HCT116 (cell line): Measurements from ENCODE around the gene ESYT1. TPM values are rescaled to one million over a fixed set of nuclear protein-coding genes. Genes with fewer than 3 reads are reported as not detected.

Experiments
- ATAC-seq: fragments of 200-7000 bp; cut with Tn5 transposase; 2 replicates; pipeline ENCODE4 v1.9.1; 2020; ENCODE audit warnings: mild to moderate bottlenecking, moderate library complexity
- BruUV-seq: library from RNA; stranded (reverse); fragments of 400-500 nt; replicated peaks from 2 replicates; lab custom pipeline; 2021; lab: Mats Ljungman, UMichigan
- CTCF ChIA-PET: fragments of 300-600 bp; sonication (Branson Sonifier 250); formaldehyde crosslinking; loops from one replicate; lab custom pipeline; 2021; ENCODE audit warnings: antibody characterized with exemption; lab: Charles Lee
- POLR2A ChIA-PET: fragments of 300-600, 350-600 bp; sonication (Branson Sonifier 250); formaldehyde crosslinking; loops from one replicate; lab custom pipeline; 2021; ENCODE audit warnings: antibody characterized with exemption; lab: Charles Lee
- RAD21 ChIA-PET, 2 experiments: fragments of 300-600 bp; sonication (Branson Sonifier 250); formaldehyde crosslinking; loops; one replicate each; lab custom pipeline; 2023; ENCODE audit warnings: low total read pairs in 2 of 2; ENCODE audit not compliant: uncharacterized antibody in 2 of 2, unreplicated experiment in 2 of 2, low non-redundant PET in 1 of 2; lab: Charles Lee
- DNase-seq: peaks from one replicate; pipeline ENCODE4 v3.0.0-alpha.2; 2010; ENCODE audit warnings: low read depth, low spot score
- H2AFZ ChIP-seq: fragments of 200-600 bp; shearing (Covaris generic), sonication (generic); 2 replicates; pipeline ENCODE4 v1.6.1; 2017; ENCODE audit warnings: low read depth, mixed run types, mixed read lengths, antibody characterized with exemption, low read length; ENCODE audit not compliant: poor library complexity, severe bottlenecking
- H3K27ac ChIP-seq: 2 replicates; pipeline ENCODE4 v1.5.1; 2012; ENCODE audit warnings: low read depth, low read length
- H3K27me3 ChIP-seq: fragments of 200-600 bp; sonication (generic); 2 replicates; pipeline ENCODE4 v1.6.1; 2016; ENCODE audit warnings: mixed run types, low read length, mixed read lengths; ENCODE audit not compliant: insufficient read depth
- H3K36me3 ChIP-seq, 2 experiments: fragments of 200-500 bp in 1 of 2; fragments of 200-600 bp in 1 of 2; sonication (Bioruptor generic) in 1 of 2; sonication (generic) in 1 of 2; 2 replicates each; pipeline versions ENCODE4 v1.5.1 to v1.6.1; 2014 to 2016; ENCODE audit warnings: low read length in 2 of 2, inconsistent platforms in 1 of 2, mixed read lengths in 1 of 2, mixed run types in 1 of 2; ENCODE audit not compliant: insufficient read depth in 2 of 2, control insufficient read depth in 1 of 2
- H3K4me1 ChIP-seq, 2 experiments: fragments of 200-600 bp in 1 of 2; sonication (generic) in 1 of 2; 2 replicates each; pipeline versions ENCODE4 v1.5.1 to v1.6.1; 2012 to 2017; ENCODE audit warnings: low read length in 2 of 2, inconsistent platforms in 1 of 2, mild to moderate bottlenecking in 1 of 2, mixed read lengths in 1 of 2, mixed run types in 1 of 2, moderate library complexity in 1 of 2; ENCODE audit not compliant: insufficient read depth in 2 of 2, control insufficient read depth in 1 of 2
- H3K4me2 ChIP-seq: fragments of 200-600 bp; sonication (generic); 2 replicates; pipeline ENCODE4 v1.6.1; 2017; ENCODE audit warnings: mixed run types, low read length, mixed read lengths
- H3K4me3 ChIP-seq, 2 experiments: fragments of 200-600 bp in 1 of 2; sonication (generic) in 1 of 2; replicated peaks in 1 of 2; 2 replicates each; pipeline ENCODE4 v1.5.1; 2011 to 2016; ENCODE audit warnings: low read length in 2 of 2, control low read depth in 1 of 2, low read depth in 1 of 2, mild to moderate bottlenecking in 1 of 2, mixed read lengths in 1 of 2, mixed run types in 1 of 2
- H3K79me2 ChIP-seq: fragments of 200-600 bp; sonication (generic); 2 replicates; pipeline ENCODE4 v1.6.1; 2017; ENCODE audit warnings: mild to moderate bottlenecking, mixed run types, low read length, moderate library complexity, mixed read lengths; ENCODE audit not compliant: insufficient read depth
- H3K9ac ChIP-seq: fragments of 200-600 bp; sonication (generic); 2 replicates; pipeline ENCODE4 v1.6.1; 2016; ENCODE audit warnings: low read length, mixed read lengths
- H3K9me2 ChIP-seq: fragments of 200-600 bp; sonication (generic), shearing (Covaris generic); 2 replicates; pipeline ENCODE4 v1.6.1; 2017; ENCODE audit warnings: mixed run types, mild to moderate bottlenecking, moderate library complexity; ENCODE audit not compliant: insufficient read depth
- H3K9me3 ChIP-seq, 2 experiments: fragments of 200-500 bp in 1 of 2; fragments of 200-600 bp in 1 of 2; sonication (Bioruptor generic) in 1 of 2; sonication (generic) in 1 of 2; 2 replicates each; pipeline ENCODE4 v1.6.1; 2014 to 2017; ENCODE audit warnings: low read length in 2 of 2, mixed read lengths in 2 of 2, inconsistent platforms in 1 of 2, low read depth in 1 of 2, mild to moderate bottlenecking in 1 of 2, mixed run types in 1 of 2, moderate library complexity in 1 of 2; ENCODE audit not compliant: control insufficient read depth in 1 of 2, insufficient read depth in 1 of 2
- H4K20me1 ChIP-seq: fragments of 200-600 bp; sonication (generic), shearing (Covaris generic); 2 replicates; pipeline ENCODE4 v1.6.1; 2017; ENCODE audit warnings: mixed run types, mild to moderate bottlenecking, moderate library complexity; ENCODE audit not compliant: insufficient read depth
- ATF3 ChIP-seq: IDR thresholded peaks from 2 replicates; pipeline ENCODE4 v1.6.1; 2012
- CBX3 ChIP-seq: IDR thresholded peaks from 2 replicates; pipeline ENCODE4 v1.6.1; 2012; ENCODE audit warnings: low read depth
- EZH2 ChIP-seq: fragments of 200-600 bp; sonication (generic); IDR thresholded peaks from 2 replicates; pipeline ENCODE4 v1.6.1; 2017; ENCODE audit warnings: antibody characterized with exemption, mixed run types
- POLR2A ChIP-seq: IDR thresholded peaks from 2 replicates; pipeline ENCODE4 v1.7.0; 2011; ENCODE audit warnings: borderline replicate concordance; ENCODE audit not compliant: insufficient read depth, insufficient read length; ENCODE audit errors: extremely low read depth
- POLR2AphosphoS5 ChIP-seq: IDR thresholded peaks from 2 replicates; pipeline ENCODE4 v1.6.1; 2011; ENCODE audit warnings: mild to moderate bottlenecking, low read depth, low read length, moderate library complexity
- RAD21 ChIP-seq: IDR thresholded peaks from 2 replicates; pipeline ENCODE4 v1.6.1; 2012; ENCODE audit warnings: low read depth, mild to moderate bottlenecking
- REST ChIP-seq: IDR thresholded peaks from 2 replicates; pipeline ENCODE4 v1.6.1; 2012; ENCODE audit warnings: low read depth
- SIN3A ChIP-seq: IDR thresholded peaks from 2 replicates; pipeline ENCODE4 v1.6.1; 2012; ENCODE audit warnings: low read depth
- YY1 ChIP-seq: IDR thresholded peaks from 2 replicates; pipeline ENCODE4 v1.6.1; 2011; ENCODE audit warnings: low read length, low read depth, moderate library complexity, mild to moderate bottlenecking; ENCODE audit not compliant: insufficient replicate concordance; ENCODE audit errors: extremely low read depth
- ZBTB33 ChIP-seq: IDR thresholded peaks from 2 replicates; pipeline ENCODE4 v1.6.1; 2011; ENCODE audit warnings: mild to moderate bottlenecking, low read length, moderate library complexity; ENCODE audit not compliant: insufficient replicate concordance; ENCODE audit errors: extremely low read depth
- intact Hi-C: fragments of 100-400 bp; cut with micrococcal nuclease; formaldehyde crosslinking; loops from 2 replicates; pipeline ENCODE4 v1.10.0; 2022
- total RNA-seq: library from RNA; stranded (reverse); gene quantifications from one replicate; pipeline ENCODE4 v1.2.1, GENCODE V29; 2021; ENCODE audit not compliant: unreplicated experiment

The ESYT1 gene
- total RNA-seq, 1 experiment from 2014 or later = 80.9 TPM

- ChIA-PET POLR2A (interaction anchor here (1.4 kb wide), 1 partner anchor 17 kb away, joined by 3 read pairs; the partner anchor contains the start of gene ZC3H10), CTCF (interaction anchor here (0.7 kb wide), 1 partner anchor 17 kb away, joined by 4 read pairs; no protein-coding TSS in a partner anchor), RAD21 (no interaction called here)
- Histone ChIP-seq H3K9ac (no peak overlapping the region), H3K36me3 (peaks cover 14 to 26% of the 10 kb centered on the region in 2 experiments; a peak in 3 of 4 replicates), H3K4me3 (no peak overlapping the region), H3K9me3 (no peaks in the 10 kb centered on the region), H3K27me3 (no peaks in the 10 kb centered on the region), H3K4me1 (peaks cover 7 to 17% of the 10 kb centered on the region in 2 experiments), H3K27ac (no peak overlapping the region), H3K9me2 (no peaks in the 10 kb centered on the region), H4K20me1 (peaks cover 5% of the 10 kb centered on the region; the same call in 1 of the 2 replicates), H2AFZ (no peak overlapping the region), H3K79me2 (peaks cover 18% of the 10 kb centered on the region), H3K4me2 (no peak overlapping the region)
- intact Hi-C loops = no loop called here
- TF ChIP-seq EZH2 = no peak
- no peak for TF ChIP-seq ZBTB33
- TF ChIP-seq POLR2A = no peak
- no peak for TF ChIP-seq POLR2AphosphoS5
- no peak for TF ChIP-seq ATF3
- TF ChIP-seq YY1 = no peak
- no peak for TF ChIP-seq REST
- no peak for TF ChIP-seq RAD21
- no peak for TF ChIP-seq SIN3A
- TF ChIP-seq CBX3 = no peak
- BruUV-seq = no TSS peak
- DNase-seq (no peak), ATAC-seq (no peak)
Observed at GRCh38 chr12:56101045-56101444, 27.0 kb upstream of the ESYT1 start.
